Fibroblast of skin of right quadriceps (primary cell): ENCODE data around the gene PLIN4.

ENCODE experiments used
- DNase-seq: peaks from one replicate; pipeline ENCODE4 v3.0.0-alpha.2; 2013

PLIN4 gene

GRCh38 chr19:4523306-4524110, 5.2 kb upstream of the PLIN4 start:
- no peak for DNase-seq

GRCh38 chr19:4522291-4523002, 4.2 kb upstream of the PLIN4 start:
- no peak for DNase-seq

- no peak for DNase-seq
These were observed 3.6 kb upstream of the PLIN4 start for GRCh38 chr19:4521888-4522242.

- DNase-seq: no peak
These were observed 3.0 kb upstream of the PLIN4 start for GRCh38 chr19:4521170-4521887.

- no peak for DNase-seq
These were observed 1.4 kb upstream of the PLIN4 start for GRCh38 chr19:4519521-4520277.

GRCh38 chr19:4519172-4519496, 848 bp upstream of the PLIN4 start:
- DNase-seq: no peak

- DNase-seq: no peak
These were observed 732 bp downstream of the PLIN4 start for GRCh38 chr19:4517451-4518057.

- no peak for DNase-seq
These were observed 1.4 kb downstream of the PLIN4 start for GRCh38 chr19:4516939-4517300.

- DNase-seq: no peak
These were observed 1.9 kb downstream of the PLIN4 start for GRCh38 chr19:4516199-4516938.

GRCh38 chr19:4515732-4516131, 2.6 kb downstream of the PLIN4 start:
- DNase-seq: no peak

- no peak for DNase-seq
These were observed 5.0 kb downstream of the PLIN4 start for GRCh38 chr19:4513248-4513647.

- no peak for DNase-seq
These were observed 6.2 kb downstream of the PLIN4 start for GRCh38 chr19:4512070-4512469.

- no peak for DNase-seq
These were observed 6.8 kb downstream of the PLIN4 start for GRCh38 chr19:4511300-4512054.

- no peak for DNase-seq
These were observed 7.6 kb downstream of the PLIN4 start for GRCh38 chr19:4510435-4511255.

- DNase-seq: no peak
These were observed 9.6 kb downstream of the PLIN4 start for GRCh38 chr19:4508698-4509097.

- DNase-seq: no peak
These were observed 10.5 kb downstream of the PLIN4 start for GRCh38 chr19:4507804-4508203.

GRCh38 chr19:4507150-4507452, 11.2 kb downstream of the PLIN4 start:
- no peak for DNase-seq

- DNase-seq: peak; percentile 71
These were observed 11.7 kb downstream of the PLIN4 start for GRCh38 chr19:4506449-4507149.

GRCh38 chr19:4505570-4506448, 12.5 kb downstream of the PLIN4 start:
- DNase-seq: no peak
